ENCODE data around the gene NUP214.
"Not testable (repeated sequence)": the region's sequence is repeated elsewhere in the genome, so short reads cannot be mapped to it uniquely, and the experiment has no call there.

DNA sequence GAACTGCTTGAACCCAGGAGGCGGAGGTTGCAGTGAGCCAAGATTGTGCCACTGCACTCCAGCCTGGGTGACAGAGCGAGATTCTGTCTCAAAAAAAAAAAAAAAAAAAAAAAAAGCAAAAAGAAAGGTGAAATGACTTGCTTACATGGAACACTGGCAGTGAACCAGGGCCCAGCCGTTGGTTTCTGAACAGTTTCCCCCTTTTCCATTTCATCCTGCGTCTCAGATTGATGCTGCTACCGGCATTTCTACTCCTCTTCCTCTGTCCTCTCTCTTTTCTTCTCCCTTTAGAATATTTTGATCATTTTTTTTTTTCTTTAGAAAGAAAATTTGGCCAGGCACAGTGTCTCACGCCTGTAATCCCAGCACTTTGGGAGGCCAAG lies 10.0 kb upstream of the NUP214 start:
- TF ChIP-seq POLR2A, POLR2AphosphoS5 (IDR thresholded peaks at IDR 0.05; ENCODE audit: low read depth, low read length): not testable (repeated sequence)
